ENCODE results near the gene S100A2.

Gene S100A2

DNA sequence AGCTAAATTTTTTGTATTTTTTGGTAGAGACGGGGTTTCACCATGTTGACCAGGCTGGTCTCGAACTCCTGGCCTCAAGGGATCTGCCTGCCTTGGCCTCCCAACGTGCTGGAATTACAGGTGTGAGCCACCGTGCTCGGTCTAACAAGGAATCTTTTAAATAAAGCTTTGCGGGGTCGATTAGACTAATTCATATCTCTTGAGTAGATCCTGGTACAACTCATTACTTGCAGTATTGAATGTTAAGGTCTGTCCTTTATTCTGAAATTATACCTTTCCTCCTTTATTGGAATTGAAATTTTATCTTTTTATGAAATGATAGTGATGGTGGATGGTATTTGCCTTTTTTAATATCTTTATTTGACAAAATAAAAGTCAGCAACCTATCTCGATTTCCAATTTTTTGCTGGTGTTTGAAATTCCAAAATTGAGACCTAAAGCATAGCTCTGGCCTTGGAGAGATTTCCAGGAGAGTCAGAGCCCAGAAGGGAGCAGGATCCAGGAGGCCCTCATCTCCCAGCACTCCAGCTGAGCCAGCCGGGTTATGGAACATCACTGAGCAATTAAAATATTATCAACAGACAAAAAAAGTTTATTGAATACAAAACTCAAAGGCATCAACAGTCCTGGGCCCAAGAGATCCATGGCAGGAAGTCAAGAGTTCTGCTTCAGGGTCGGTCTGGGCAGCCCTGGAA, 4.7 kb downstream of the S100A2 start:
- Mint-ChIP-seq H3K4me3 (no peak overlapping the region), H3K4me1 (peaks cover 10% of the 10 kb centered on the region), H3K9me3 (no peaks in the 10 kb centered on the region), H3K27me3 (no peaks in the 10 kb centered on the region), H3K27ac (no peak overlapping the region)
- DNase-seq (no peak), ATAC-seq (no peak)

DNA sequence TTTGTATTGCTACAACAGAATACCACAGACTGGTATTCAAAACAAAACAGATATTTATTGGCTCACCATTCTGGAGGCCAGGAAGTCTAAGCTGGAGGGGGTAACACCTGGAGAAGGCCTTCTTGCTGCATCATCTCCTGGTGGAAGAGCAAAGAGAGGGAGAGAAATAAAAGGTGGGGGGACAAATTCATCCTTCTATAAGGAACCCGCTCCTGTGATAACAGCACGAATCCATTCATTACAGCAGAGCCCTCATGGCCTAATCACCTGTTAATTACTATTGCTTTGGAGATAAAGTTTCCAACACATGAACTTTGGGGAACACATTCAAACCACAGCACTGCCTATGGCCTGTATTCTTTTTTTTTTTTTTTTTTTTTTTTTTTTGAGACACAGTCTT, 5.4 kb downstream of the S100A2 start:
- H3K9me3 Mint-ChIP-seq = no peaks in the 10 kb centered on the region
- no peak for ATAC-seq
- no peaks in the 10 kb centered on the region for H3K27me3 Mint-ChIP-seq
- no peak overlapping the region for H3K4me3 Mint-ChIP-seq
- H3K27ac Mint-ChIP-seq = no peak overlapping the region
- DNase-seq = no peak
- H3K4me1 Mint-ChIP-seq = peaks cover 3% of the 10 kb centered on the region

GRCh38 chr1:153557877-153558276, 7.8 kb downstream of the S100A2 start:
- no peak for DNase-seq
- Mint-ChIP-seq H3K4me1 (no peaks in the 10 kb centered on the region), H3K9me3 (no peaks in the 10 kb centered on the region), H3K4me3 (no peak overlapping the region), H3K27ac (no peak overlapping the region), H3K27me3 (no peaks in the 10 kb centered on the region)
- no peak for ATAC-seq

GRCh38 chr1:153556348-153556747, 9.3 kb downstream of the S100A2 start:
- DNase-seq (no peak), ATAC-seq (no peak)
- no peaks in the 10 kb centered on the region for H3K27me3 Mint-ChIP-seq
- peaks cover under 1% of the 10 kb centered on the region for H3K4me1 Mint-ChIP-seq
- no peaks in the 10 kb centered on the region for H3K9me3 Mint-ChIP-seq
- no peak overlapping the region for H3K4me3 Mint-ChIP-seq
- no peak overlapping the region for H3K27ac Mint-ChIP-seq

DNA sequence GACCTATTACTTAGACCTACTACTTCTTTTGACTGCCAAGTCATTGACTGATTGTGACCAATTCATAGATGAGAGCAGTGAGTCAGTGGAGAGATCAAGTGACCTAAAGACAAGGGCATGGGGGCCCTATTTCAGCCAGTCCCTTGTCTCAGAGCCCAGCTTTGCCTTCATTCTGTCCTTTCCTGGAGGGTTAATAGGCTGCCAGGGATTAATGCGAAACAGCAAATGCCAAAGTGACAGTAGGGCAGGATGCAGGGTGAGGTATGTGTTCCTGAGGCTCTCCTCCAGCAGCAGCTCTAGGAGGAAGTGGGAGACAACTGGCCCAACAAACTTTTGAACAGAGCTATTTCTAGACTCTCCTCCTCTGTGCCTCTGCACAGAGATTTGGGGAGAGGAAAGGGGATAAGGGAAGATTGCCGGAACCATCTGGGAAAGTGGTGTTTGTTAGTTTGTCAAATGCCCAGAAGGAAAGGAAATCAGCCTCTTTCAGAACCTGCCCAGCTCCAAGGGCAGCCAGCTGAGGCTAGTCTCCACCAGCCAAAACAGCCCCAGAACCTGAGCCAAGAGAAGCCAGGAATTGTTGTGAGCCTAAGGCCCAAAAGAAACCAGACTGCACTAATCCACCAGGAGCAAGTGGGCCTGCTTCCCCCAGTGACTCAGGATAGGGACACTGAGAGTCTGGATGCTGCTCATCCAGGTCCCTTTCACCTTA, 11.7 kb downstream of the S100A2 start:
- no peak overlapping the region for H3K4me3 Mint-ChIP-seq
- peaks cover 18% of the 10 kb centered on the region for H3K4me1 Mint-ChIP-seq
- H3K27ac Mint-ChIP-seq = peak overlapping the region in 1 of 2 donors; percentile 19
- no peaks in the 10 kb centered on the region for H3K27me3 Mint-ChIP-seq
- ATAC-seq (no peak), DNase-seq (no peak)
- no peaks in the 10 kb centered on the region for H3K9me3 Mint-ChIP-seq

DNA sequence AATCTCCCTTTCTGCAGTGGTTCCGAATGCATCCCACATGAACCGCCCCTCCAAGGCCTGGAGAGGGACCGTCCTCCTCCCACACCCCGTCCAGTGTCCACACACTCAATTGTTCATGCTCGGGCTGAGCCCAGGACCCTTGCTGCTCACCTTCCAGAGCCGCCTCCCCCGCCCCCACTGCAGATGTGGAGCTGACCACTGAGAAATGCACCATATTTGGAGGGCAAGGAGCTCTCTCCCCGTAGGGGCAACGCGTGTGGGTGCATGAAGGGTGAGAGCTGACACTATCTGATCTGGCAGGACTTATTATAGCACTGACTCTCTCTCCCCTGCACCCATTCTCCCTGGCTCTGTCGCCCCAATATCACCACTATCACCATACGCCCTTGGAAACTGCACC, 12.5 kb downstream of the S100A2 start:
- H3K27me3 Mint-ChIP-seq = no peaks in the 10 kb centered on the region
- no peak overlapping the region for H3K4me3 Mint-ChIP-seq
- DNase-seq = no peak
- H3K9me3 Mint-ChIP-seq = no peaks in the 10 kb centered on the region
- H3K27ac Mint-ChIP-seq = no peak overlapping the region
- H3K4me1 Mint-ChIP-seq = peaks cover 27% of the 10 kb centered on the region
- no peak for ATAC-seq

- no peak for ATAC-seq
- Mint-ChIP-seq H3K27me3 (no peaks in the 10 kb centered on the region), H3K27ac (no peak overlapping the region), H3K4me1 (peaks cover 31% of the 10 kb centered on the region), H3K9me3 (no peaks in the 10 kb centered on the region), H3K4me3 (no peak overlapping the region)
- DNase-seq = no peak
Measured at GRCh38 chr1:153552335-153552734, 13.3 kb downstream of the S100A2 start.

DNA sequence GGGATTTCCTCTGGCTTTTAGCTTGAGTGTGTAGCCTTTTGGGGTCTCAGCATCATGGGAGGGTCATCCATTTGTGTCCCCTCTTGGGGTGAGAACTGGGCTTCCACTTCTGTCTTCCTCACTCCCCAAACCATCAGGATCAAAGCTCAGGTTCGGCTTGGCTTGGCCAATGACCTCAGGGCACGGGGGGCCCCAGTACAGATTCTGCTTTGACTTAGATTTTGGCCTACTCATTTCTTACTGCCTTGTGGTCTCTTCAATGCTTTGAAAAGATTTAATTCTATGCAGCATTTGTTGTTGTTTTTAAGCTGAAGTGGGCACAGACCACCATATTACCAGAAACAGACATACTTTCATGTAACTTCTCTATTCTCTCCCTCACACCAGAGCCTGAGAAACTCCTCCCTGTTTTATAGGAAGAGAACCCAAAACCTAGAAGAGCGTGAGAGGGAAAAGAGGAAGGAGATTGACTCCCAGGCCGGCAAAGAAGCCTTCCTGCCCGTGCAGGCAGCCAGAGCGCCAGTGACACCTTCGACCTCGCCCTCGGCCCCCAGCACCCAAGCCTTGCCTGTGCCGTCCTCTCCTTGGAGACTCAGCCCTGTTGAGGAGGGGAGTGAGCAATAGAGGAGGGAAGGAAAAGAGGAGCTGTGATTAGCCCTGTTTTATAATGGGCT, 14.7 kb downstream of the S100A2 start:
- no peak for ATAC-seq
- no peak for DNase-seq
- H3K9me3 Mint-ChIP-seq = no peaks in the 10 kb centered on the region
- no peaks in the 10 kb centered on the region for H3K27me3 Mint-ChIP-seq
- no peak overlapping the region for H3K4me3 Mint-ChIP-seq
- no peak overlapping the region for H3K27ac Mint-ChIP-seq
- peaks cover 45% of the 10 kb centered on the region for H3K4me1 Mint-ChIP-seq

DNA sequence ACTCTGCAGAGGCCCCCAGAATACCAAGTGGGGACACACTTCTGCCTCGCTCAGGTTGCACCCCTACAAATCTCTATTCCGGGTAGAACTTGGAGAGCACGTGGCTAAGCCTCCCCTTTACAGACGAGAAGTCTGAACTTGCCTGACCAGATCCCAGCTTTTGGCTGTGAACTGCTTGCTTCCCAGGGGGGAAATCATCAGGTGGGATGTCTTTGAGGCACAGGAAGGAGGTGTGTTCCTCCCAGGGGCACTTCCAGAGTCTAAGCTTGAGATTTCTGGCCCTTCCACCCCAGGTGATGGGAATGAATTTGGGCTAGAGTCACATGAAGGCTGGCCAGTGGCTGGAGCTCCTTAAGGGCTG, 15.3 kb downstream of the S100A2 start:
- Mint-ChIP-seq H3K4me1 (peaks cover 51% of the 10 kb centered on the region), H3K27ac (peak overlapping the region in 1 of 2 donors; percentile 82), H3K9me3 (no peaks in the 10 kb centered on the region), H3K4me3 (no peak overlapping the region), H3K27me3 (no peaks in the 10 kb centered on the region)
- DNase-seq = no peak
- ATAC-seq = no peak

- ATAC-seq = no peak
- no peak for DNase-seq
- Mint-ChIP-seq H3K4me1 (peaks cover 56% of the 10 kb centered on the region), H3K4me3 (no peak overlapping the region), H3K27ac (peak overlapping the region in 1 of 2 donors; percentile 82), H3K27me3 (no peaks in the 10 kb centered on the region), H3K9me3 (no peaks in the 10 kb centered on the region)
Measured at GRCh38 chr1:153549741-153550397, 15.8 kb downstream of the S100A2 start.

DNA sequence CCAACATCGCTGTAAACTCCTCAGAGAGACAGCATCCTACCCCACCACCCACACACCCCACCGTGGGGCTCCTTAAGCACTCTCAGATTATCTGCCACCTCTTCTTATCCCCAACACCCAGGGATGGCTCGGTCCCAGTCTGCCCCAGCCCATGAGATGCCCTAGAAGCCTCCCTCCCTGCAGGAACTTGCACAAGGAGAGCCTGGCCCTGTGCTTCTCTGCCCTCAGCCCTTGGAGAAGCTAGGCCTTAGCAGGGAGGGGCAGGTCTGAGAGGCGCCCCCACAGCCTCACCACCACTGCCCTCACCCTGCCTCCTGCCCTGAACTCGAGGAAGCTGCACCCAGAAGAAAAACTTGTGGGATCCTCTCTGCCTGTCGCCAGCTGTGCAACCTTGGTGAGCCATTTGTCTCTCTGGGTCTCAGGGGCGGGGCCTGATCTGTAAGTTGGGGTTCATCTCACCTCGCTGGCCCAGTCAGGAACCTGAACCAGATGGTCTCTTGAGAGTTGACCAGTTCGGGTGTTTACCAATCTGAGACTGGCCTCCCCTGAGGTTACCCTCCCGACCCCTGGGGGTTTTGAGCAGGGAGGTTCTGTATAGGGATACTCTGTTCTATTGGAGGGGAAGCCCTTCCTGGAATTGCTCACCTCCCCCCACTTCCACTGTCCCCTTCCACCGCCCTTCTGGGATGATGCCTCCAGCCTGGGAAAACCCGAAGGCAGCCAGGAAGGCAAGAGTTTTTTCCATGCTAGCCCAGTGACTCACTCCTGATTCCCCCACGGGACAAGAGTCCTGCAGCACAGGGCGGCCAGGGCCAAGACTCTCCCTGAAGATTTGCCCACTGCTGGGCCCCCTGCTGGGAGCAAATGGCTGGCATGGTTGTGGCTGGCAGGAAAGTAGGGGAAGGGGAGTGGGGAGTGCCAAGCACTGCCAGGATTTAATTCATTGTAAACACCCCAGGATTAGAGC, 16.6 kb downstream of the S100A2 start, which contains the start of gene S100A3:
TSS of gene S100A3 (minus strand) at position 537 of the 967 bp plus-strand sequence. CDS start 773 bp downstream, outside the sequence.
- H3K4me3 Mint-ChIP-seq = no peak within 1 kb of the TSS
- no peaks in the 10 kb centered on the region for H3K27me3 Mint-ChIP-seq
- no peaks in the 10 kb centered on the region for H3K9me3 Mint-ChIP-seq
- H3K27ac Mint-ChIP-seq = no peak within 1 kb of the TSS
- ATAC-seq (no peak), DNase-seq (no peak)
- H3K4me1 Mint-ChIP-seq = peaks cover 65% of the 10 kb centered on the region

DNA sequence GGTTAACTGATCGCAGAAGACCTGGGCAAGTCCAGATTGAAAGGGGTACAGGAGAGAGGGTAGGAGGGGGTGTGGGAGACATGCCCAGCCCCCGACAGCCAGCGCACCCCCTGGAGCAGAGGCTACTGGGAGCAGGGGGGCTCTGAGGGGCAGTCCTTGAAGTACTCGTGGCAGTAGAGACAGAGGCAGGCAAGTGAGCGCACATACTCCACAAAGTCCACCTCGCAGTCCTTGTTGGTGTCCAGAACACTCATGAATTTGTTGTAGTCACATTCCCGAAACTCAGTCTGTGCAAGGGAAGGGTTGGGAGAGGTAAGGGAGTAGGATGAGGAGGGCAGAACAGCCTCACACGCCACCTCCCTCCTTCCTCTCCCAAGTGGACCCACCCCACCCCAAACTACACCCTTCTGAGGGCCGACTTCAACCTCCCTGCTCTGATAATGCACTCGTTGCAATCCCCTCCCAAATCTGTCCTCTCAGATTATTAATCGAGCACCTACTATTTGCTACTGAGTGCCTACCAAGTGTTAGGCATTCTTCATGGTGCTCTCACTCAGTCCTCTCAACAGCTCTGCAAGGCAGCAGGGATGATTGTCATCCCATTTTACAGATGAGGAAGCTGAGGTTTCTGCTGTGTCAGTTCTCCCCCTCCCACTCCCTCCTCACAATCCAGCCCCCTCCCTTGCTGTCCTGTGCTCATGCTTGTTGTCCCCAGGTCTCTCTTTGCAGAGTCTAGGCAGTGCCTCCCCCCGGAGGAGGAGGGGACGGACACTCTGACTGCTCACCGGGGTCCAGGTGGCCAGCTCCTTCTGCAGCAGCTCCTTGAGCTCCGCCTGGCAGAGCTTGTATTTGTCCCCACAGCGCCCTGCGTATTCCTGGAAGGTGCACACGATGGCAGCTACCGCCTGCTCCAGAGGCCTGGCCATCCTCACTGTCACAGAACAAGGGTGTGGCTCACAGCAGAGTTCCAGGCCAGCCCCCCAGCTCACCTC, 17.8 kb downstream of the S100A2 start:
- no peak for ATAC-seq
- Mint-ChIP-seq H3K27ac (peak overlapping the region in 1 of 2 donors; percentile 56), H3K4me3 (no peak overlapping the region), H3K27me3 (no peaks in the 10 kb centered on the region), H3K9me3 (no peaks in the 10 kb centered on the region), H3K4me1 (peaks cover 76% of the 10 kb centered on the region)
- DNase-seq = no peak

DNA sequence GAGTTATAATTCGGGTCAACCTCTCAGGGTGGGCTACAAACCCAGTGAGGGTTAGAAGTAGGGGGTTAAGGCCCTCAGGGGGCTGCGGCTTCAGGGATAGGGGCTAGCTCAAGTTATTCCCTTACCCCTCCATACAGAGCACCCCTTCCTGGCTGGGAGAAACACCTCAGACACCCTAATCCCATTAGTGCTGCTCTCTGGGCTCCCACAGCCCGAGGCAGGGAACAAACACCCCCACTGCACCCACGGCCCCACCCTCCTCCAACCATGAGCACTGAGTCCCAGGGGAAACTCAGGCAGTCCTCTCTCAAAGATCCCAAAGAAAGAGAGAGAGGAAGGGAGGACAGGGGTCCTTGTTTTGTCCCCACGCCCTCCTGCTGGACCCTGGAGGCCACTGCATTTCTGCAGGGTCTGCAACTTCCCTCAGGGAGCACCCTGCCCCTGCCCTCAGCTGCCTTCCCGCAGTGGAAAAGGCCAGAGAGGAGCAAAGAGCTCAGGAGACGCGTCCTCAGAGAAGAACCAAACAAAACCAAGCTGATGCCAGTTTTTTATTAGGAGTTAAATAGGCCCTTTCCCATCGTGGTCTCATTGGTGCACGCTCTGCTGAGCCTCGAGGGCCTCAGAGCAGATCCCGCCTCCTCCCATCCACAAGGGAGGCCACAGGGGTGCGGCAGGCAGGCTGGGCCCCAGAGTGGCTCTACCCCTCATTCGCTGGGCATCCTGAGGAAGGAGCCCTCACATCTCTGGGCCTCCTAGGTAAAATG, 18.7 kb downstream of the S100A2 start:
- no peaks in the 10 kb centered on the region for H3K9me3 Mint-ChIP-seq
- DNase-seq (no peak), ATAC-seq (no peak)
- H3K4me1 Mint-ChIP-seq = peaks cover 85% of the 10 kb centered on the region
- no peak overlapping the region for H3K27ac Mint-ChIP-seq
- peak overlapping the region in 1 of 2 donors; percentile 1 for H3K4me3 Mint-ChIP-seq
- H3K27me3 Mint-ChIP-seq = no peaks in the 10 kb centered on the region

Data from stimulated activated naive CD8-positive, alpha-beta T cell treated with anti-CD3 and anti-CD28 coated beads, Interleukin-15, amount 100 ng/mL, for 72 hours (primary cell).